Raji (cell line): Measurements from ENCODE around the gene CDCA7.

Experiments used
- POLR2A ChIP-seq: IDR thresholded peaks from 2 replicates; pipeline ENCODE4 v1.6.1; 2011; ENCODE audit warnings: low read depth, low read length, control low read depth; ENCODE audit not compliant: insufficient read depth

CDCA7 gene

GRCh38 chr2:173355132-173355865 is 627 bp downstream of the CDCA7 start:
- TF ChIP-seq POLR2A, result peak; percentile 49; the same call in 1 of the 2 replicates

- no peak; the same call in 1 of the 2 replicates for TF ChIP-seq POLR2A
These were observed 1.3 kb downstream of the CDCA7 start for GRCh38 chr2:173355866-173356508.

- TF ChIP-seq POLR2A, result no peak
These were observed 2.7 kb downstream of the CDCA7 start for GRCh38 chr2:173357346-173357745.

DNA sequence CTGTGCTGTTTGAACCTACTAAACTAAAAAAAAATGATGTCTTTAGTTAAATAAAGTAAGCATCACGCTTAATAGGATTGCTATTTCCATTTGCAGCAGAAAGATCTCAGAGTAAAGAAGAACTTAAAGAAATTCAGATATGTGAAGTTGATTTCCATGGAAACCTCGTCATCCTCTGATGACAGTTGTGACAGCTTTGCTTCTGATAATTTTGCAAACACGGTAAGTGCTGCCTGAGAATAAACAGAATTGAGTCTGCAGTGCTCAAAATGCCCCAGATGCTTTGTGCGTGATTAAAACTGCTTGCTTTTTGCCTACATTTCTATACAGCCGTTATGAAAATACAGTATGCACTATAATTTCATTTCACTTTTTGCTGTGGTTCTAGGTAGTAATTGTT is 3.9 kb downstream of the CDCA7 start:
- no peak for TF ChIP-seq POLR2A

DNA sequence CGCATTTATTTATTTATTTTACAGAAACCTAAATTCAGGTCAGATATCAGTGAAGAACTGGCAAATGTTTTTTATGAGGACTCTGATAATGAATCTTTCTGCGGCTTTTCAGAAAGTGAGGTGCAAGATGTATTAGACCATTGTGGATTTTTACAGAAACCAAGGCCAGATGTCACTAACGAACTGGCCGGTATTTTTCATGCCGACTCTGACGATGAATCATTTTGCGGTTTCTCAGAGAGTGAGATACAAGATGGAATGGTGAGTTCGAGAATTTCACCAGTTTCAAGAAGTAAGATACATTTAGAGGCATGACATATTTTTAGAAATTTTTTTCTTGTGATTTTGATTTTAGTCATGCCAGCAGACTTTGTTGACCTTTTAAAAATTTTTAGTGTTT is 4.6 kb downstream of the CDCA7 start:
- TF ChIP-seq POLR2A, result no peak

- no peak for TF ChIP-seq POLR2A
These were observed 15.5 kb downstream of the CDCA7 start for GRCh38 chr2:173370198-173370597.

- no peak for TF ChIP-seq POLR2A
These were observed 16.4 kb downstream of the CDCA7 start for GRCh38 chr2:173371023-173371422.

GRCh38 chr2:173373290-173373689 is 18.6 kb downstream of the CDCA7 start:
- TF ChIP-seq POLR2A, result no peak

DNA sequence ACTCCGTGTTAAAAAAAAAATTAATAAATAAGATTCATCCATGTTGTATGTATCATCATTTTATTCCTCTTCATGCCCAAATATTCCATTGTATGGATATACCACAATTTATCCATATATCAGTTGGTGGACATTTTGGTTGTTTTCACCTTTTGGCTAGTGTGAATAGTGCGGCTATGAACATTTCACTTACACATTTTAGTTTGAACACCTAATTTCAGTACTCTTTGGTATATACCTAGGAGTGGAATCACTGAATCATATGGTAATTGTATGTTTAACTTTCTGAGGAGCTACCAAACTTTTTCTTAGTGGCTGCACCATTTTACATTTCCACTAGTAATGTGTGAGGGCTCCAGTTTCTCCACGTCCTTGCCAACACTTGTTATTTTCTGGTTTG is 20.0 kb downstream of the CDCA7 start:
- no peak for TF ChIP-seq POLR2A

- no peak for TF ChIP-seq POLR2A
These were observed 31.5 kb downstream of the CDCA7 start for GRCh38 chr2:173386021-173386737.

DNA sequence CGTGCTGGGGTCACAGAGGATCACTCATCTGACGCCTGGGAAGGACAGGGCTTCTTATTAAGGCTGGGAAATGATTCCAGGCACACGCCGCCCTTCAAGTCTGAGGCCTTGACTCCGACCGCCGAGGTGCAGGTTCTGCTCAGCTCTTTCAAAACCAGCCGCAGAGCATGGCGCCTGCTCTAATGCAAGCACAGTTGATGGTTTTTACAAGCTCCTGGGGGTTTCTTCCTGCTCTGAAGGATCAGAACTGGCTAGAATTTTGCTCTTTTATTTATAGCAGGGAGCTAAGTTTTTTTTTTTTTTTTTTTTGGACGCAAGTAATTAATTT is 32.0 kb downstream of the CDCA7 start:
- TF ChIP-seq POLR2A, result no peak

DNA sequence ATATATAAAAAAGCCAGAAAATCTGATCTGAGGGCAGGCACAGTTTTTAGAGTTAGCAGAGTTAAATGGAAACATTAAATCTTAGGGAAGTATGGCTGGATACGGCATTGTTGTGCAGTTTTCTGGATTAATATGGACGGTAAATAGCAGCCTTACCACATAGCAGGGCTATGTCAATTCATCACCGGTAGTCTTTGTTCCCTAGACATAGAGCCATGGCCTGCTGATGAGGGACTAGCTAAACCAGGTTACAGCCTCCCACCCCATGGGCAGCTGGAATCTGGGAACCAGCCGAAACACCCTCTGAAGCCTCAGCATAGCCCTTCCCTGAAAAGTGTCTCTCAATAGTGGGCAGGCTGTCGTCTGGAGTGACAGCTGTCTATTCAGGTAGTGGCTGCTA is 32.4 kb downstream of the CDCA7 start:
- no peak for TF ChIP-seq POLR2A

GRCh38 chr2:173387660-173388059 is 33.0 kb downstream of the CDCA7 start:
- no peak for TF ChIP-seq POLR2A

GRCh38 chr2:173388795-173389194 is 34.1 kb downstream of the CDCA7 start:
- no peak for TF ChIP-seq POLR2A

DNA sequence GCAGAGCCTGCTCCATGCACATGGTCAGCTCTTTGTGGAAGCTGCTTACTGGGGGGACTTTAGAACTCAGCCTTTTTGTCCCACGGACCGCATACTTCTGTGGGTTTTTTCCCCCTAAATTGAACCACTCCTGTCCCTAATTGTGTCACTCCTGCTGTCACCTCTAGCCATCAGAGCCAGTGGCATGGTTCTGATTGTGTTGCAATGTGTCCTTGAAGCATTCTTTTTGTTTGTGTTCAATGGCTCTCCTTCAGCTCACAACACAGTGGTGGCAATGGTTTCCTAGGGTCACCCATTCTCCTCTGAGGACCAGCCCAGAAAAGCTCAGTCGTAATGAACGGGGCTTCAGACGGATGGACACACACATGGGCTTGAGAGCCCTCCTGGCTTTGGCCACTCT is 35.4 kb downstream of the CDCA7 start:
- TF ChIP-seq POLR2A, result no peak

- no peak for TF ChIP-seq POLR2A
These were observed 38.1 kb downstream of the CDCA7 start for GRCh38 chr2:173392731-173393130.
